IMR-90 (cell line): ENCODE results near the gene VPS41. TPM values are rescaled to one million over a fixed set of nuclear protein-coding genes. Genes with fewer than 3 reads are reported as not detected.

Source experiments
- ATAC-seq: fragments of 200-7000 bp; cut with Tn5 transposase; 2 replicates; pipeline ENCODE4 v1.9.1; 2020; ENCODE audit warnings: low read depth, mild to moderate bottlenecking, moderate library complexity
- BruUV-seq: library from RNA; stranded (reverse); fragments of 400-500 nt; replicated peaks from 2 replicates; lab custom pipeline; 2021; lab: Mats Ljungman, UMichigan
- CTCF ChIA-PET: fragments of 300-600 bp; formaldehyde crosslinking; extraction: SDS; loops from one replicate; lab custom pipeline; 2021; ENCODE audit warnings: antibody characterized with exemption; lab: Yijun Ruan, JAX
- POLR2A ChIA-PET: fragments of 300-600 bp; sonication (Branson Sonifier 250); formaldehyde crosslinking; loops from one replicate; lab custom pipeline; 2022; ENCODE audit warnings: antibody characterized with exemption; ENCODE audit not compliant: unreplicated experiment; lab: Charles Lee
- DNase-seq: peaks from one replicate; pipeline ENCODE4 v3.0.0; 2013
- H2AFZ ChIP-seq: replicated peaks from 2 replicates; pipeline ENCODE3; 2013; ENCODE audit warnings: low read length, mild to moderate bottlenecking; ENCODE audit not compliant: poor library complexity
- H2AK5ac ChIP-seq: 2 replicates; pipeline ENCODE4 v1.6.1; 2013; ENCODE audit warnings: low read depth, low read length, inconsistent platforms
- H2AK9ac ChIP-seq: replicated peaks from 2 replicates; pipeline ENCODE3; 2013; ENCODE audit warnings: mild to moderate bottlenecking, low read depth, low read length, moderate library complexity; ENCODE audit not compliant: poor library complexity
- H2BK120ac ChIP-seq: 2 replicates; pipeline ENCODE4 v1.6.1; 2013; ENCODE audit warnings: low read depth, low read length, inconsistent platforms
- H2BK15ac ChIP-seq: 3 replicates; pipeline ENCODE4 v1.6.1; 2013; ENCODE audit warnings: low read depth, low read length, inconsistent platforms
- H2BK20ac ChIP-seq: 2 replicates; pipeline ENCODE4 v1.6.1; 2013; ENCODE audit warnings: low read depth, mild to moderate bottlenecking, inconsistent platforms, low read length, moderate library complexity
- H2BK5ac ChIP-seq: 2 replicates; pipeline ENCODE4 v1.6.1; 2013; ENCODE audit warnings: mild to moderate bottlenecking, low read depth, low read length, inconsistent platforms; ENCODE audit not compliant: poor library complexity, severe bottlenecking
- H3K14ac ChIP-seq: replicated peaks from 2 replicates; pipeline ENCODE4 v1.6.1; 2013; ENCODE audit warnings: low read depth, low read length, inconsistent platforms
- H3K18ac ChIP-seq: 2 replicates; pipeline ENCODE4 v1.6.1; 2013; ENCODE audit warnings: low read depth, low read length, control low read depth
- H3K23ac ChIP-seq: 2 replicates; pipeline ENCODE4 v1.6.1; 2013; ENCODE audit warnings: low read depth, low read length, inconsistent platforms
- H3K27ac ChIP-seq: 2 replicates; pipeline ENCODE4 v1.5.1; 2013; ENCODE audit warnings: mild to moderate bottlenecking, control low read depth, low read length; ENCODE audit not compliant: insufficient read depth
- H3K27me3 ChIP-seq: 2 replicates; pipeline ENCODE4 v1.6.1; 2013; ENCODE audit warnings: low read length; ENCODE audit not compliant: control insufficient read depth, insufficient read depth
- H3K36me3 ChIP-seq: 2 replicates; pipeline ENCODE4 v1.6.1; 2013; ENCODE audit warnings: low read length, mixed read lengths; ENCODE audit not compliant: control insufficient read depth, insufficient read depth
- H3K4ac ChIP-seq: 2 replicates; pipeline ENCODE4 v1.6.1; 2013; ENCODE audit warnings: low read depth, low read length, inconsistent platforms
- H3K4me1 ChIP-seq: 2 replicates; pipeline ENCODE4 v1.6.1; 2013; ENCODE audit warnings: low read length, mixed read lengths; ENCODE audit not compliant: control insufficient read depth, insufficient read depth
- H3K4me2 ChIP-seq: 2 replicates; pipeline ENCODE4 v1.6.1; 2013; ENCODE audit warnings: low read depth, mild to moderate bottlenecking, control low read depth, low read length, moderate library complexity
- H3K4me3 ChIP-seq: 2 replicates; pipeline ENCODE4 v1.5.1; 2013; ENCODE audit warnings: low read depth, mild to moderate bottlenecking, control low read depth, low read length, moderate library complexity; ENCODE audit not compliant: insufficient read depth
- H3K56ac ChIP-seq: 2 replicates; pipeline ENCODE4 v1.6.1; 2013; ENCODE audit warnings: low read length, inconsistent platforms; ENCODE audit not compliant: insufficient read depth; ENCODE audit errors: extremely low read depth
- H3K79me1 ChIP-seq, 2 experiments: 2 replicates each; pipeline ENCODE4 v1.6.1; 2013; ENCODE audit warnings: low read length in 2 of 2, inconsistent platforms in 1 of 2, low read depth in 1 of 2
- H3K9ac ChIP-seq: 2 replicates; pipeline ENCODE4 v1.6.1; 2013; ENCODE audit warnings: low read depth, low read length, control low read depth
- H3K9me1 ChIP-seq: 2 replicates; pipeline ENCODE4 v1.6.1; 2013; ENCODE audit warnings: low read length, inconsistent platforms; ENCODE audit not compliant: insufficient read depth
- H3K9me3 ChIP-seq: 2 replicates; pipeline ENCODE4 v1.6.1; 2013; ENCODE audit warnings: low read length; ENCODE audit not compliant: control insufficient read depth, insufficient read depth
- H4K20me1 ChIP-seq: 2 replicates; pipeline ENCODE4 v1.6.1; 2013; ENCODE audit warnings: low read length, inconsistent platforms; ENCODE audit not compliant: insufficient read depth
- H4K5ac ChIP-seq: 2 replicates; pipeline ENCODE4 v1.6.1; 2013; ENCODE audit warnings: mild to moderate bottlenecking, low read depth, low read length, control low read depth
- H4K8ac ChIP-seq, 2 experiments: 2 replicates each; pipeline ENCODE4 v1.6.1; 2013; ENCODE audit warnings: low read depth in 2 of 2, low read length in 2 of 2, control low read depth in 1 of 2, inconsistent platforms in 1 of 2
- H4K91ac ChIP-seq: 2 replicates; pipeline ENCODE4 v1.6.1; 2013; ENCODE audit warnings: low read depth, low read length, inconsistent platforms; ENCODE audit not compliant: insufficient read depth
- BHLHE40 ChIP-seq: fragments of 150-350 bp; IDR thresholded peaks from 2 replicates; pipeline ENCODE4 v1.6.1; 2016; ENCODE audit warnings: mild to moderate bottlenecking, low read depth, low read length
- MAFK ChIP-seq: IDR thresholded peaks from 2 replicates; pipeline ENCODE4 v1.6.1; 2012; ENCODE audit warnings: low read depth, low read length, improper control_type of control experiment
- POLR2A ChIP-seq: IDR thresholded peaks from 2 replicates; pipeline ENCODE4 v1.6.1; 2012; ENCODE audit warnings: mild to moderate bottlenecking, low read depth, low read length
- RAD21 ChIP-seq: IDR thresholded peaks from 2 replicates; pipeline ENCODE4 v1.6.1; 2012; ENCODE audit warnings: low read length, improper control_type of control experiment
- WGBS, 2 experiments: methylation state at CpG; one replicate each; pipeline versions ENCODE4 v1.1.5 to v1.1.7; 2013; ENCODE audit warnings: missing lambda C conversion rate in 2 of 2; ENCODE audit not compliant: insufficient read length in 1 of 2; ENCODE audit errors: extremely low coverage in 2 of 2; 5-methylcytosine and 5-hydroxymethylcytosine counted together
- dilution Hi-C: fragments of 300-500 bp; cut with HindIII; formaldehyde crosslinking; loops from one replicate; pipeline ENCODE4 v1.14.3; 2018; ENCODE audit warnings: low sequenced_read_pairs; ENCODE audit not compliant: unreplicated experiment
- in situ Hi-C: fragments of 300-500 bp; cut with MboI; formaldehyde crosslinking; loops from 3 replicates; pipeline ENCODE4 v1.14.3; 2019; ENCODE audit warnings: low sequenced_read_pairs, inconsistent platforms, mixed read lengths
- intact Hi-C: fragments of 100-400 bp; cut with micrococcal nuclease; formaldehyde crosslinking; loops from 2 replicates; pipeline ENCODE4 v1.10.0; 2022
- polyA plus RNA-seq, 3 experiments: library from polyadenylated mRNA; depleted of rRNA; stranded (reverse); fragments of >200 nt; gene quantifications; 2 replicates each; pipeline ENCODE4 v1.2.3, GENCODE V29; 2012; ENCODE audit warnings: low replicate concordance in 1 of 3
- total RNA-seq: library from RNA; depleted of rRNA; stranded (reverse); fragments of >200 nt; gene quantifications from 2 replicates; pipeline ENCODE4 v1.2.3, GENCODE V29; 2012
- TF ChIP-seq, protein P1 (sequence below): fragments of 150-350 bp; IDR thresholded peaks from 2 replicates; pipeline ENCODE4 v1.6.1; 2017; ENCODE audit warnings: mild to moderate bottlenecking, antibody characterized with exemption, low read length, low read depth

The VPS41 gene
- total and polyA plus RNA-seq, 2 of the 4 experiments (the other 2 are of a cell fraction): 16.0 to 28.0 TPM

GRCh38 chr7:38881015-38881414, 28.0 kb downstream of the VPS41 start:
- 100% methylated on average over 1 of the region's 3 CpGs; no CpG with 5 or more reads in 1 of the 2 experiments for WGBS, 2 experiments

More at GRCh38 chr7:38881015-38881414, 28.0 kb downstream of the VPS41 start:
- no peaks in the 10 kb centered on the region for H3K9me1 ChIP-seq
- BruUV-seq: no TSS peak
- no peak overlapping the region for H3K14ac ChIP-seq
- intact Hi-C loops (no loop called here), dilution Hi-C loops (no loop called here), in situ Hi-C loops (no loop called here)
- H3K9ac ChIP-seq: no peak overlapping the region
- no peak overlapping the region for H3K27ac ChIP-seq
- H2AK5ac ChIP-seq: no peak overlapping the region
- CTCF ChIA-PET: interaction anchor here (0.6 kb wide), 1 partner anchor 586 kb away, joined by 3 read pairs; no protein-coding TSS in a partner anchor
- POLR2A ChIA-PET: no interaction called here
- peaks cover 12% of the 10 kb centered on the region; the same call in 1 of the 2 replicates for H4K20me1 ChIP-seq
- H3K56ac ChIP-seq: no peak overlapping the region
- no peak overlapping the region for H3K4ac ChIP-seq
- no peak overlapping the region for H4K91ac ChIP-seq
- H2BK15ac ChIP-seq: no peak overlapping the region
- ATAC-seq: no peak
- H2AK9ac ChIP-seq: no peak overlapping the region
- no peak overlapping the region for H3K23ac ChIP-seq
- no peak overlapping the region for H2BK5ac ChIP-seq
- H2AFZ ChIP-seq: no peak overlapping the region
- no peak overlapping the region for H2BK20ac ChIP-seq
- peaks cover 7 to 23% of the 10 kb centered on the region in 2 experiments; a peak in 2 of 4 replicates for H3K79me1 ChIP-seq
- no peaks in the 10 kb centered on the region for H3K9me3 ChIP-seq
- no peak overlapping the region for H3K4me2 ChIP-seq
- TF ChIP-seq RAD21 (no peak), BHLHE40 (no peak), POLR2A (no peak), MAFK (no peak)
- TF ChIP-seq, protein P1, sequence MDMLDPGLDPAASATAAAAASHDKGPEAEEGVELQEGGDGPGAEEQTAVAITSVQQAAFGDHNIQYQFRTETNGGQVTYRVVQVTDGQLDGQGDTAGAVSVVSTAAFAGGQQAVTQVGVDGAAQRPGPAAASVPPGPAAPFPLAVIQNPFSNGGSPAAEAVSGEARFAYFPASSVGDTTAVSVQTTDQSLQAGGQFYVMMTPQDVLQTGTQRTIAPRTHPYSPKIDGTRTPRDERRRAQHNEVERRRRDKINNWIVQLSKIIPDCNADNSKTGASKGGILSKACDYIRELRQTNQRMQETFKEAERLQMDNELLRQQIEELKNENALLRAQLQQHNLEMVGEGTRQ: no peak
- H2BK120ac ChIP-seq: no peak overlapping the region
- H4K5ac ChIP-seq: no peak overlapping the region
- H3K4me3 ChIP-seq: no peak overlapping the region
- no peaks in the 10 kb centered on the region for H3K36me3 ChIP-seq
- H3K4me1 ChIP-seq: no peaks in the 10 kb centered on the region
- DNase-seq: no peak
- no peaks in the 10 kb centered on the region for H3K27me3 ChIP-seq
- no peak overlapping the region for H3K18ac ChIP-seq
- no peak overlapping the region for H4K8ac ChIP-seq
